ENCODE measurements around the gene LRRC41.

DNA sequence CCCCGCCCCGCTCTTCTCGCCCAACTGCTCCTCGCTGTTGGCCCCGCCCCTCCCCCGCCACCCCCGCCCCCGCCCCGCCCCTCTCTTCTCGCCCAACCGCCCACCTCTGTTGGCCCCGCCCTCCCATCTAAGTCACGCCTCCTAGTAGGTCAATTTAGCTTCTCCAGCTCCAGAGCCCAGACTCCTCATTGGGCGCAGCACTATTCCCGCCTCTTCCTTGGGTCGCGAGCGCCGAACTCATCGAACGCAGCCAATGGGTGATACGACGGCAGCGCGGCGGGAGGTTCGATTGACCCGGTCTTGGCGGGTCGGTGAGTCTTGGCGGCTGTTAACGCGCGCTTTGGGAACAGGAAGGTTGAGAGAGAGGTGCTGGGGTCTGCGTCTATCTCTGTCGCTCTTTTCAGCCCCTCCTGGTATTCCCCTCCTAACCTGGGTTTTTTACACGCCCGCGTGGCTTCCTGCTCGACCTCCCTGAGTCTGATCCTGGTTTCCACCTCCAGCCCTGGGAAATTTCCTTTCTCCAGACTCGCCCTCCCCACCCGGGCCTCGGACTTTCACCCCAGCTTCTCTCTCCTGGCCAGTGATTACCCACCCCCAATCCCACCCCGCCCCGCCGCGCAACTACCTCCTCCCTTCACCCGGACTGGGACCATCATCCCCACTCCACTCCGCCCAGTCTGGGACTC, 55.8 kb downstream of the LRRC41 start, which contains the start of gene RAD54L:
- TF ChIP-seq GATA2 (IDR thresholded peaks at IDR 0.05; ENCODE audit: low read depth, low read length): no peak
- no peak for TF ChIP-seq GATA3 (IDR thresholded peaks at IDR 0.05; ENCODE audit: low read depth, low read length)
